ENCODE data around the gene PRKCD. TPM values are rescaled to one million over a fixed set of nuclear protein-coding genes. Genes with fewer than 3 reads are reported as not detected.
A peak's percentile ranks its signal among the peaks of the same experiment; 100 is the strongest.

Gene PRKCD
- total RNA-seq, 1 donor from 2014 or later: 3.9 TPM

- no peak for FAIRE-seq
- no peak for TF ChIP-seq CTCF (IDR thresholded peaks at IDR 0.05; ENCODE audit: insufficient read depth, low read length, severe bottlenecking)
- Histone ChIP-seq H3K36me3 (ENCODE audit: control insufficient read depth, insufficient read depth, low read length) (no peaks in the 10 kb centered on the region), H3K27me3 (ENCODE audit: control insufficient read depth, insufficient read depth, low read length) (no peaks in the 10 kb centered on the region), H3K4me3 (ENCODE audit: low read depth, low read length) (no peak overlapping the region)
- DNase-seq (ENCODE audit: low read depth): no peak
These were observed 57.1 kb downstream of the PRKCD start for GRCh38 chr3:53218131-53218530.

- DNase-seq (ENCODE audit: low read depth) (peak; percentile 72), FAIRE-seq (peak; percentile 83)
- Histone ChIP-seq H3K27me3 (ENCODE audit: control insufficient read depth, insufficient read depth, low read length) (no peaks in the 10 kb centered on the region), H3K4me3 (ENCODE audit: low read depth, low read length) (no peak overlapping the region), H3K36me3 (ENCODE audit: control insufficient read depth, insufficient read depth, low read length) (peaks cover 5% of the 10 kb centered on the region)
- TF ChIP-seq CTCF (IDR thresholded peaks at IDR 0.05; ENCODE audit: insufficient read depth, low read length, severe bottlenecking): peak; percentile 93
These were observed 59.0 kb downstream of the PRKCD start for GRCh38 chr3:53219895-53220483.

- no peak for DNase-seq (ENCODE audit: low read depth)
- no peak for TF ChIP-seq CTCF (IDR thresholded peaks at IDR 0.05; ENCODE audit: insufficient read depth, low read length, severe bottlenecking)
- H3K27me3 ChIP-seq (ENCODE audit: control insufficient read depth, insufficient read depth, low read length): no peaks in the 10 kb centered on the region
- no peak for FAIRE-seq
- H3K36me3 ChIP-seq (ENCODE audit: control insufficient read depth, insufficient read depth, low read length): peaks cover 15% of the 10 kb centered on the region
- no peak overlapping the region for H3K4me3 ChIP-seq (ENCODE audit: low read depth, low read length)
These were observed 60.3 kb downstream of the PRKCD start for GRCh38 chr3:53221345-53221744.

- FAIRE-seq (no peak), DNase-seq (ENCODE audit: low read depth) (no peak)
- no peak overlapping the region for H3K4me3 ChIP-seq (ENCODE audit: low read depth, low read length)
- peaks cover 19% of the 10 kb centered on the region for H3K36me3 ChIP-seq (ENCODE audit: control insufficient read depth, insufficient read depth, low read length)
- TF ChIP-seq CTCF (IDR thresholded peaks at IDR 0.05; ENCODE audit: insufficient read depth, low read length, severe bottlenecking): no peak
- H3K27me3 ChIP-seq (ENCODE audit: control insufficient read depth, insufficient read depth, low read length): no peaks in the 10 kb centered on the region
These were observed 60.8 kb downstream of the PRKCD start for GRCh38 chr3:53221827-53222182.

- H3K36me3 ChIP-seq (ENCODE audit: control insufficient read depth, insufficient read depth, low read length): peaks cover 25% of the 10 kb centered on the region
These were observed 61.3 kb downstream of the PRKCD start for GRCh38 chr3:53222183-53222901.

More at GRCh38 chr3:53222183-53222901, 61.3 kb downstream of the PRKCD start:
- no peak overlapping the region for H3K4me3 ChIP-seq (ENCODE audit: low read depth, low read length)
- H3K27me3 ChIP-seq (ENCODE audit: control insufficient read depth, insufficient read depth, low read length): no peaks in the 10 kb centered on the region
- DNase-seq (ENCODE audit: low read depth) (no peak), FAIRE-seq (no peak)
- TF ChIP-seq CTCF (IDR thresholded peaks at IDR 0.05; ENCODE audit: insufficient read depth, low read length, severe bottlenecking): no peak

All from bronchial epithelial cell (primary cell).